M059J (cell line): Measurements from ENCODE around the gene VHLL. TPM values are rescaled to one million over a fixed set of nuclear protein-coding genes. Genes with fewer than 3 reads are reported as not detected.

ENCODE experiments used
- DNase-seq: peaks from one replicate; pipeline ENCODE4 v3.0.0-alpha.2; 2012; ENCODE audit warnings: low read depth
- total RNA-seq: library from RNA; depleted of rRNA; stranded (reverse); fragments of >200 nt; shearing (Covaris generic); gene quantifications from 2 replicates; pipeline ENCODE4 v1.2.3, GENCODE V29; 2014

The VHLL gene
- total RNA-seq, 1 experiment from 2014 or later = not detected

DNA sequence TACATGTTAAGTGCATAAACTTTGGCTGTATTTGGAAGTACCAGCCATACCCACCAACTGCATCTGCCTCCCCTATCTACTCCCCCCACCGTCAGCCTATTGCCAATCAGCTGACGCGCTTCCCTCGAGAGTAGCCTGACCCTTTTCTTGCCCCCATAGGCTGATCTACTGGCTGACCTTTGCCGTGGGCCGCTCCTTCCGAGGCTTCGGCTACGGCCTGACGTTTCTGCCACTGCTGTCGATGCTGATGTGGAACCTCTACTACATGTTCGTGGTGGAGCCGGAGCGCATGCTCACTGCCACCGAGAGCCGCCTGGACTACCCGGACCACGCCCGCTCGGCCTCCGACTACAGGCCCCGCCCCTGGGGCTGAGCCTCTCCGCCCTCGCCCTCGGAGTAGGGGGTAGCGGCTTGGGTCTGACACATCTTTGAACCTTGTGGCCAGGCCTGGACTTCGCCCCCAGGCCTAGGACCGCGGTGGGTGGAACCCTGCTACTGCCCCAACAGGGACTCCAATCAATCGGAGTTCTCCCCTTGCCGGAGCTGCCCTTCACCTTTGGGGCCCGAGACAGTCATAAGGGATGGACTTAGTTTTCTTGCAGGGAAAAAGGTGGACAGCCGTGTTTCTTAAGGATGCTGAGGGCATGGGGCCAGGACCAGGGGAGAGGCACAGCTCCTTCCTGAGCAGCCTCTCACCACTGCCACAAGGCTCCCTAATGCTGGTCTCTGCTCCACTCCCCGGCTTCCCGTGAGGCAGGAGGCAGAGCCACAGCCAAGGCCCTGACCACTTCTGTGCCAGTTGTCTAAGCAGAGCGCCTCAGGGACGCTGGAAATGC, 7.7 kb downstream of the VHLL start:
- DNase-seq = no peak

DNA sequence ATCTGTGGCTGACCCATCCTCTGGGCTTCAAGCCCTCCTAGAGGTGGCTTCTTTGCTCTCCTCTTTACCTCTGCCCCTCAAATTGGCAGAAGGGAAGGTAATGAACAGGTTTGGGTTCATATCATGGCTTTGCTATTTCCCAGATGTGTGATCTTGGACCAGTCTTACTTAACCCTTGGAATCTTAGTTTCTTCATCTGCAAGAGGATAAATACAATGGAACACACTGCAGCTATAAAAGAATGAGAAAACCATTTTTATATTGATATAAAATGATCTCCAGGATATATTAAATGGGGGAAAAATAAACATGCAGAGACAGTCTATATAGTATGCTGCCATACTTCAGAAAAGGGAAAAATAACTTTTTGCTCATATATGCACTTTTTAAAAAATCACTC, 9.2 kb downstream of the VHLL start:
- no peak for DNase-seq

DNA sequence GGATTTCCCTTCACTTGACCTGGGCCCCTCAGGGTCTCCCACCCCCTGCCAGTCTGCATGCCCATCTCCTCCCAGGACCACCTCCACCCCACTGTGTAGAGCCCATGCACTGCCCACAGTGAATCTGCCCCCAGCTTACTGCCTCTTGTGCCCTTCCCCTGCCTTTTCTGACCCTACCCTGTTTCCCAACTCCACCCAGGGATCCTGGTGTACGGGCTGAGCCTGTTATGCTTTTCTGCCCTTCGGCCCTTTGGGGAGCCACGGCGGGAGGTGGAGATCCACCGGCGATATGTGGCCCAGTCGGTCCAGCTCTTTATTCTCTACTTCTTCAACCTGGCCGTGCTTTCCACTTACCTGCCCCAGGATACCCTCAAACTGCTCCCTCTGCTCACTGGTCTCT, 13.0 kb downstream of the VHLL start:
- DNase-seq = no peak

DNA sequence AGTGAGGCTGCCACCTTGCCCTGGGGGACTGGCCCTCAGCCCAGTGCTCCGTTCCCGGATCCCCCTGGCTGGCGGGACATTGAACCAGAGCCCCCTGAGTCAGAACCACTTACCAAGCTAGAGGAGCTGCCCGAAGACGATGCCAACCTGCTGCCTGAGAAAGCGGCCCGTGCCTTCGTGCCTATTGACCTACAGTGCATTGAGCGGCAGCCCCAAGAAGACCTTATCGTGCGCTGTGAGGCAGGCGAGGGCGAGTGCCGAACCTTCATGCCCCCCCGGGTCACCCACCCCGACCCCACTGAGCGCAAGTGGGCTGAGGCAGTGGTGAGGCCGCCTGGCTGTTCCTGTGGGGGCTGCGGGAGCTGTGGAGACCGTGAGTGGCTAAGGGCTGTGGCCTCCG, 13.7 kb downstream of the VHLL start:
- no peak for DNase-seq

DNA sequence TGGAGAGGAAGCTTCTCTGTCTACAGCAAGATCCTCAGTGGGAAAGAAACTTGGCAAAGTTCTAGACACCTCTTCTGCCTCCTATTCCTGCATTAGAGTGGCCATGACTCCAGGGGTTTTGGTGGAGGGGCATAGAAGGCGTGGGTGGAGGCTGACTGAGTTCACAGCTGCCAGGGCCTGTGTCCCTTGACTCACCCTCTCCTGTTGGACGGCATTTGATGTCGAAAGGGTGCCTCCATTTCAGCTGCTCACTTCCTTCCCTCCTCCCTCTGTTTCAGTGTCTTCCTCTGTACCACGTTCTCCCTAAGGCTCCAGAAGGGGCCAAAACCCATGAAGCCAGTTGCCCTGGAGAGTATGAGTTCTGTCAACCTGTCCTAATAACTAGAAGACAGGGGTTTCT, 14.3 kb downstream of the VHLL start:
- no peak for DNase-seq

DNA sequence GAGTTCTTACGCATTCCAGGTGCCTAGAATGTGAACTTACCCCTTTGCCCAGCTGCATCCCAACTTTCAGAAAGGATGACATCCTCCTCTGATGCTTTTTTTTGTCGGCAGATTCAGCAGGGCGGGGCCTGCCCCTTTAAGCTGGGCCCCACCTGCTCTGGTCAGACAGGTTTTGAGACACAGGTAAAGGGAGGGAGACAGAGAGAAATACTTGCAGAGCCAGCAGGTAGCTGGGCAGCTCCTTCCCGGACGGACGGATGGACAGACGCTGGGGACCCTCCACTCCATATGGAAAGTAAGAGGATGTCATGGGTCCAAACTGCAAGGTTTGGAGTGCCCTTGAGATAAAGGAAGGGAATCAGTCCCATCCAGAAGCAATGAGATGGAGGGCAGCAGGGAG, 15.0 kb downstream of the VHLL start, which contains the start of gene TMEM79:
TMEM79 (plus strand) TSS at position 214 of the 400 bp plus-strand sequence. CDS start 902 bp downstream, outside the sequence.
- no peak for DNase-seq

DNA sequence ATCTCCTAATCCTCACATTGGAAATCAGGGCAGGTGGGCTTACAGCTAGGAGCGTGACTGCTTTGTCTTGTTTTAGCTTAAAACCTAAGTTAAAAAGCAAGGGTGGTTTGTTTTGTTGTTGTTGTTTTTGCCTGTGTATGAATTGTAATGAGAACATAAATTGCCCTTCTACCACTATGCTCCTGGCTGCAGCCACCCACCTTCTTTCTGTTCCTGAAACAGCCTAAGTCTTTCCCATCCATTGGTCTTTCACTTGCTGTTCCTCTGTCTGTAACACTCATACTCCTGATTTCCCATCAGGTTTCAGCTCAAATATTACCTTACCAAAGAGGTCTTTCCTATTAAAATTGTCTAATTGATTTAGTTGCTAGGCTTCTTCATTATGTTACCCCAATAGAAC, 15.6 kb downstream of the VHLL start:
- no peak for DNase-seq

DNA sequence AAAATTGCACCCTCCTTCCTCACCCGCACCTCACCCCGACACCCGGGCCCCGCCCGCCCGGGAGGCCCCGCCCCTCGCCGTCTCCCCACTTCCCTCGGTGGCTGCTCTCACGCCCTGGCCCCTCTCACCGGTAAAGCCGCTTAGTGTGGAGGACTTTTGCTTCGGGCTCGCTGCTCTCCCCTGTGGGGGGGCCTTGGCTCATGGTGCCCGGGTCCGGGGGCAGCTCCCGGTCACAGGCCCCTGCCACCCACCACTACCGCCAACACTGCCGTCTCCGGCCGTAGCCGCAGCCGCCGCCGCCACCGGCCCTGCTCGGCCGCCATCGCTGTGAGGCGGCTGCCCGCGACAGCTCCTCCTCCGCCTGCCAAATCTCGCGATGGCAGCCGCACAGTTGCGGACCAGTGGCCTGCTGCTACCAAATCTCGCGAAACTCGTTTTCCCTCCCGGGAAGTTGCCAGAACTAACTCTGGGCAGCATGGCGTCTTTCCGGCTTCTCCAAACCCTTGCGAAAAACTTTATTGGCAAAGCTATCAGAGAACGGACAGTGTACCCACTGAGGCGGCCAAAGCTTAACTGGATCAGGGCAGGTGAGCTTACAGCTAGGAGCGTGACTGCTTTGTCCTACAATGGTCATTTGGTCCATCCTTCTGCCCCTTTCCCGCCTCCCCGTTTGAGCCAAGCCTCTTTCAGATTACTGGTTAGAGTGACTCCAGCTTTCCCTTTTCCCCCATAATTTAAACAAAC, 16.5 kb downstream of the VHLL start, which contains the start of gene SMG5:
SMG5 (minus strand) TSS at position 347 of the 744 bp plus-strand sequence; CDS start at position 202, 145 bp downstream.
- DNase-seq = peak; percentile 99

DNA sequence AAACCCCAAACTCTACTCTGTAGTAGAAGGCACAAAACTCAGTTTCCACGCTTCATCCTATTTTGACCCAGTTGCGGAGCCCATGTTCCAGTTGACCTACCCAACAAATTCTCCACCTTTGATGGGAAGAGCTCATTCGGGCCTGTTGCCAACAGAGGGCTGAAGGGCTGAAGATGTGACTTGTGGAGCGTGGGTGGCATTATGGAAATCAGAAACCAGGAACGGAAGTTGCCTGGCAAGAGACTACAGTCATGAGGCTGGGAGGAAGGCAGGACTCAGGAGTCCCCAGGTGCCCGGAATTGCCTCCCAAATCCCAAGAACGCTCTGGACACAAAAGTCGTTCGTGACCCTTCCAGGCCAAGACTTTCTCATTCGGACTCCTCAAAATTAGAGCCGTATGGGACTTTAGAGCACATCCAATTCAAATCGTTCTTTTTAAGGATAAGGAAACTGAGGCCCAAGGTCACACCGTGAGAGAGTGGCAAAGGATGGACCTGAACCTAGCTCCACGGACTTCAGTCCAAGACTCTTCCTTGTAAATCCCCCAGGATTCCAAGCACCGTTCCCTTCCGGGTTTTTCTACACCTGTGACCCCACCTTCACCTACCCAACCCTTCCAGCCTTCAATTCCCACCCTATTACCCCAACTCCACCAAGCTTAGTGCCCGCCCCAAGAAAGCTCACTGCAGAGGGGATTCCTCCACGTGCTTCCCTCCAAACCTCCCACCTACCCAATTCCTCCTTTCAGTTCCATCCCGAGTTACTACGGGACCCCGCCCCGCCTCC, 17.2 kb downstream of the VHLL start:
- DNase-seq = peak; percentile 48

DNA sequence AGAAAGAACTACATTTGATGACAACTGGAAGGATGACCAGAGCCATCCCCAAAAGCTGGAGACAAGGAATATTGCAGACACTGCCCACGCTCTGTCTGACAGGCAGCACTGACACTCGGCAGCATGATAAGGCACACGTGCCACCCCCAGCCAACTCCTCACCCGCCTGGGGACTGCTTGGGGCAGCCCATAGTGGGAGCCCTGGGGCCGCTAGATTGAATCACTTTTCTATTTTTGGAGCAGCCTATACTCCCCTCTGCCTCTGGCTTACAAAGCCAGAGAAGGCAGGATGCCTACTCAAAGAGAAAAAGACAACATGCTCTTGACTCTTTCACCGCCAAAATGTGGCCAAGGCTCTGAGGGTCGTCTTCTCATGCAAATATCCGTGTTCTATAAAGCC, 17.8 kb downstream of the VHLL start:
- peak; percentile 45 for DNase-seq

DNA sequence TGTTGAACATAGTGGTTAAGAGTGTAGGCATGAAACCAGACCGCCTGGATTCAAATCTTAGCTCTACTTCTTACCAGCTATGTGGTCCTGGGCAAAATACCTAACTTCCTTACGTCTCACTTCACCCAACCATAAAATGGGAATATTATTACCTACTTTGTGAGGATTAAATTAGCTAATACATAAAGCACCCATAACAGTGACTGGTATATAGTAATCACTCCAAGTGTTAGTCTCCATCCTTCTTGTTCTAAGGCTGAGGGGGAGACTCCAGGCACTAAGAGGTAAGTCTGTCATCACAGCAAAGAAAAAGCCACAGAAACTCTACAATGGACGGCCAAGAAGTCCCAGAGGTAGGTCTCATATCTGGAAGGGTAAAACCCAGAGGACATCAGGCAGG, 19.3 kb downstream of the VHLL start:
- no peak for DNase-seq

DNA sequence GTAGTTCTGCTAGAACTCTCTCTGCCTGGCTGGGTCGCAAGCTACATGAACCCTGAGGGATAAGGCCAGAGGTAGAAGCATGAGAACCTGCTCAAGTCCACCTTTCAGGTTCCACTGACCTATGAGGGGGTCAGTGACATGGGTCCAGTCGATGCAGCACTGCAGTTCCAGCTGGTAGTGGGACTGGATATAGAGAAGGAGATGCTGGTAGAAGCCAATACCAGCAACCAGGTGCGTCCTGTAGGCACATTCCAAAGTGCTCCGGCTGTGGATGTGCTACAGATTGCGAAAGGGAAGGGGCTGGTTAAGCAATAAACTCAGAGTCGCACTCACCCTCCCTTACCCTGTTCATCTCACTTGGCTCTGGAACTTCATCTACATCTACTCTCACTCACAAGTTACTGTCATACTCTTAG, 22.1 kb downstream of the VHLL start:
- DNase-seq = no peak

DNA sequence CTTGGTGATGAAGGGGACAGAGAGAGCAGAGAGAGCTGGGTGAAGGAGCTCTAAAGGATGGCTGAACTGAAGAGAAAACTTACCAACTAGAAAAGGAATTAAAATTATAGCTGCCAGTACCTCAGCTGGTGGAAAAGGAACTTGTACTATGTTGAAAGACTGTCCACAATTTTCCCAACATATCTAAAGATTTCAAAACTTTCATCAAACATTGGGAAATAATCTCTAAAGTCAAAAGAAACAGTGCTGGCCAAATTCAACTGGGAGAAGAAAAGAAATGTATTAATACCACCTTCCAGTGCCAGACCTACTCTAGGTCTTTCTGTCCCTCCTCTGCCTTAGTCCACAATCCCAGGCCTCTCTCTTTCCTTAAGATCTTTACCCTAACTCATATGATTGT, 22.6 kb downstream of the VHLL start:
- DNase-seq = no peak

DNA sequence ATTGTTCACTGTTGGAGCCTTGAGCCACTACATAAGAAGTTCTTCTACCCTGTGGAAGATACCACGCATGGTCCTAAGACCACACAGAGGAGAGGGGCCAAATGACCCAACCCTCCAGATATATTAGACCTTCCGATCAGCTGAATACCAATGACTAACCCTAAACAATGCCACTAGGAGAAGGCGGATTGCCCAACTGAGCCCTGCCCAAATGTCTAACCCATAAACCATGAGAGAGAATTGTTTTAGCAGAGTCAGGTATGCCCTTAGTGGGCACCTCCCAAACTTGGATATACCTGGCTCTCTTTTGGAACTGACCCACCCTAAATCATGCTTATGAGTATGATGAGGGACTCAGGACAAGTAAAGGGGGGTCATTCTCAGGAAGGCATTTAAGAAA, 28.8 kb downstream of the VHLL start:
- DNase-seq = no peak

DNA sequence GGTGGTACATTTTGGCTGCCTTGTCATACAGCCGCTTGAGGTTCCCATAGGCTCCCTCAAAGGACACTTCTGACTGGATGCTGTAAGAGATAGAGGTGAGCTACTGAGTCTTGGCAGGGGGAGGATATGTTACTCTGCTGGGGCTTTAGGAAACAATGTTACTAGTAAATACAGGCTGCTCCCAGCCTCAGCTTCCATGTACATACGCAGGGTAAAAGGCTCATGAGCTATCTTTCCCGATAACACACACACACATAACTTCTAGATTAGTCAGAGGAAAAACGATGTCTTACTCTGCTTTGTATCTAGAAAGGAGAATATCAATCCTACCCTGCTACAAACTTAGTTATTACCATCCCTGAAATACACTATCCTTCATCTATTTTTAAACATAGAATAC, 30.8 kb downstream of the VHLL start:
- DNase-seq = no peak

DNA sequence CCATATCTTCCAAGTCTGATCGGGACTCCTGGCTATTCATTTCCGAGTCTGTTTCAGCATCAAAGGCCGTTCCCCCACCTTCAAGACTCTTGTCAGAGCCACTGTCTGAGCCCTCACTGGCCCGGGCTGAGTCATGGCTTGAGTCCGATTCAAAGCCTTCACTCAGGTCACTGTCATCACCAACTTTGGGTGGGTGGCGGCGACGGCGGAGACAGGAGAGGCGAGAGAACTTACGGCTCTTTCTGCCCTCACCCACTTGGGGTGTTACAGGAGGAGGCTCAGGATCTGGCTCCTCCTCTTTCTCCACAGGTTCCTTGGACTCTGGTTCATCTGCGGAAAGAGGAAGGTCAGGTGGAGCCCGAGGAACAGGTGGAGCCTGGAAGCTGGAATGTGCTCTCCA, 33.1 kb downstream of the VHLL start:
- no peak for DNase-seq

DNA sequence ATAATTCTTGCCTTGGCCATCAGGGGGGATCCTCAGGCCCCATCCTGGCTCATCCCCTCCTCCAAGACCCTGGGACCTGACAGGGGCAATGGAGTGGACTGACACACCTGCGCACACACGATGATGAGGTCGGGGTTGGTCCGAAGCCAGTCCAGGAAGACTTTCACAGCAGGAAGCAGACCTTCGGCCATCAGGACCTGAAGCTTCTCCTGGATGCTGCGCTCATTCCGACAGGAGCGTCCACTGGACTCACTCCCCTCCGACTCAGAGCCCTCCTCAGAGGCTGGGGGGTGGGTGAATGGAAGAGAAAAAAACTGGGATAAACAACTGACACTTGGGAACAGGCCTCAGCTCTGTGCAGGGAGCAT, 35.8 kb downstream of the VHLL start:
- no peak for DNase-seq

DNA sequence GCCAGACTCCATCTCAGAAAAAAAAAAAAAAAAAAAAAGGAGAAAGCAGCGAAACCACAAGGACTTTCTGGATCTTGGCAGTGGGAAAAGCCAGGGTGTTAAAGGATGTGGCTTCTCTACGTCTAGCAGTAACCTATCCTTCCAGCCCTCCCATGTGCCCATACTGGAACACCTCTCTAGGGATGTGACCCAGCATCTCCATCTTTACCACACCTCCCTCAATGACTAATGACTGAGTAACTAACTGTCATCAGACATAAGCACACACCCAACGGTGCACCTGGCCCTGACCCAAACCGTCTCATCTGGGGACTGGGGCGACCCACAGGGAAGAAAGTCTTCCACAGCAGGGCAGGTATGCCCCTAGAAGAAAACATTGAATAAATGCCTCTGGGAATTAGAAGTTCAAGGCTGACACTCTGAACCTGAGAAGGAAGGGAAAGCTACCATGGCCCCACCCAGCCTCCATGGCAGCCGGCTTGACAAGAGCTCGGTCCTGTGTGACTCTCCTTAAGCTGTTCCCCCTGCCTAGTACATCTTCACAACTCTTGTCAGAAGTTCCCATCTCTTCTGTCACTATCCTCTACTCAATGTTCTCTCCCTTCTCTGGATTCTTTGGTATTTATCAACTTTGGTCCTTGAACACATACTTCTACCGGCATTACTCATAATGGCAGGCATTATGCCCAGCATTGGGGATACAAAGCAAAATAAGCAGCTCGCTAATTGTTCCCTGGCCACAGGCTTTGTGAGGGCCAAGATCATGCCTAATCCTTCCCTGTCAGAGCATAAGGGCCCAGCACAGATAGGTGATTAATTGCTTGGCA, 36.4 kb downstream of the VHLL start:
- DNase-seq = peak; percentile 95

DNA sequence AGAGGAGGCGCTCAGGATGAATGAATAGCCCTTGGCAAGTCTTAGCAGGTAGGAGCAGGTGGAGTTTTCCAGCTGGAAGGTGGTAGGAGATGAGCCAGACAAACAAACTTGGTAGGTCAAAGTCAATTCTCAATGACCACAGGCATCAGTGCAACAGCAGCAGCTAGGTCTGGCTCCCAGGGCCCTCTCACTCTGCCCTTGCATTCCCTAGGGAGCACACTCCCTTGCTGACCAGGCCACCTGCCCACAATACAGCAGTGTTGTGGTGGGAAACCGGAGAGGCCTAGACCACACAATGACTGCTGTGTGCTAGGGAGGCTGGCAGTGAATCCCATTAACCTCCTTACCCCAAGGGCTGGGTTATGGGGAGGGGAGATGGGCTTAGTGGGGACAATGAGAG, 38.2 kb downstream of the VHLL start:
- DNase-seq = no peak

DNA sequence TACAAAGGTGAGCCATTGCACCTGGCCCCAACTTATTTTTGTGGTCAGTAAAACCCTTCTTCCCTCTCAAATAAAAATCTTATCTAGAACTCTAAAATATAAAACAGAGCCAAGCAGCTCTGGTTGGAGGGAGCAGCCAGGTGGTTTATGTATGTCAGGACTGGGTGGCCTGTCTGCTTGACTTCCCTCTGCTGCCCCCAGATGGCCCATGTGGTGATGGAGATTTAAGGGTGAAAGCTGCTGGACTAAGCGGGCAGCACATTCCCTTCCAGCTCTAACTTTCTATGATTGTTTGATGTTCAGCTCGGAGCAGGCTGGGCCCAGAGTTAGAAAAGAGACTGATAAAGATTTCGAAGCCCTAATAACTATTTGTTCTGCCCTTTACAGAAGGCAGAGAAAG, 39.3 kb downstream of the VHLL start:
- DNase-seq = no peak

DNA sequence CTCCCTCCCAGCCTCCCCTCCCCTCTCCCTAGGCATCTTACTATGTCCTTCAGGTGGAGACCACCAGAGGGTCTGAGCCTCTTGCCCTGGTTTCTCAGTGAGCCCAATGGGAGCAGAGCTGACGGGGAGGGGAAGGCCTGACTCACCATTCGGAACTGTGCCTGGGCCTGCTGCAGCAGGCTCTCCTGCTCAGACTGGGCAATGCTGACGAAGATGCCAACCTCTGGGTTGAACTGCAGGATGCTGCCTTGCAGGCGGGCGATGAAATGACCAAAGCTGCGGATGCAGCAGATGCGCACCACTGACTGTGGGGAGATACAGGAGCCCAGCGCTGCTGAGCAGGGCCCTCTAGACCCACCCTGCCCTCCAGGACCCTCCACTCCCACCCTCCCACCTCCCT, 40.2 kb downstream of the VHLL start:
- DNase-seq = no peak
